H9 (cell line): Measurements from ENCODE around the gene AGTPBP1. TPM values are rescaled to one million over a fixed set of nuclear protein-coding genes. Genes with fewer than 3 reads are reported as not detected.

Experiments
- DNase-seq: peaks from one replicate; pipeline ENCODE4 v3.0.0-alpha.2; 2017
- H2AFZ ChIP-seq: one replicate; pipeline ENCODE4 v1.6.1; 2013; ENCODE audit warnings: mild to moderate bottlenecking, low read length, control low read depth, moderate library complexity
- H2AK5ac ChIP-seq: 2 replicates; pipeline ENCODE4 v1.6.1; 2013; ENCODE audit warnings: low read length, control low read depth, mixed read lengths; ENCODE audit not compliant: insufficient read length
- H2BK120ac ChIP-seq: one replicate; pipeline ENCODE4 v1.6.1; 2013; ENCODE audit warnings: low read depth, mild to moderate bottlenecking, low read length, control low read depth, inconsistent platforms; ENCODE audit not compliant: poor library complexity, severe bottlenecking
- H2BK12ac ChIP-seq: 2 replicates; pipeline ENCODE4 v1.6.1; 2013; ENCODE audit warnings: low read length, control low read depth, mixed read lengths, low read depth; ENCODE audit not compliant: insufficient read length
- H2BK15ac ChIP-seq: 2 replicates; pipeline ENCODE4 v1.6.1; 2013; ENCODE audit warnings: low read depth, low read length, control low read depth
- H2BK20ac ChIP-seq: one replicate; pipeline ENCODE4 v1.6.1; 2013; ENCODE audit warnings: low read depth, mild to moderate bottlenecking, low read length, control low read depth, inconsistent platforms; ENCODE audit not compliant: poor library complexity, severe bottlenecking
- H2BK5ac ChIP-seq: 2 replicates; pipeline ENCODE4 v1.6.1; 2013; ENCODE audit warnings: low read length, control low read depth, mixed read lengths; ENCODE audit not compliant: insufficient read length
- H3K14ac ChIP-seq: 2 replicates; pipeline ENCODE4 v1.6.1; 2013; ENCODE audit warnings: low read length, control low read depth; ENCODE audit not compliant: insufficient read depth
- H3K18ac ChIP-seq: 2 replicates; pipeline ENCODE4 v1.6.1; 2013; ENCODE audit warnings: low read depth, mild to moderate bottlenecking, mixed read lengths, low read length, control low read depth; ENCODE audit not compliant: insufficient read length
- H3K23ac ChIP-seq: 2 replicates; pipeline ENCODE4 v1.6.1; 2013; ENCODE audit warnings: low read length, control low read depth, mixed read lengths, low read depth; ENCODE audit not compliant: insufficient read length
- H3K23me2 ChIP-seq: 2 replicates; pipeline ENCODE4 v1.6.1; 2013; ENCODE audit warnings: low read depth, mild to moderate bottlenecking, mixed read lengths, low read length, control low read depth; ENCODE audit not compliant: insufficient read length, poor library complexity, severe bottlenecking
- H3K27ac ChIP-seq: 2 replicates; pipeline ENCODE4 v1.5.1; 2013; ENCODE audit warnings: low read length, control low read depth, mixed read lengths, low read depth; ENCODE audit not compliant: insufficient read length
- H3K27me3 ChIP-seq: 2 replicates; pipeline ENCODE4 v1.6.1; 2013; ENCODE audit warnings: low read length, control low read depth, inconsistent platforms; ENCODE audit not compliant: insufficient read depth
- H3K4ac ChIP-seq: 2 replicates; pipeline ENCODE4 v1.6.1; 2013; ENCODE audit warnings: low read depth, mild to moderate bottlenecking, control low read depth, inconsistent platforms, low read length, moderate library complexity
- H3K4me1 ChIP-seq: 2 replicates; pipeline ENCODE4 v1.6.1; 2013; ENCODE audit warnings: low read length, control low read depth, inconsistent platforms; ENCODE audit not compliant: insufficient read depth
- H3K4me2 ChIP-seq: 2 replicates; pipeline ENCODE4 v1.6.1; 2013; ENCODE audit warnings: low read length, control low read depth, mixed read lengths; ENCODE audit not compliant: insufficient read length, insufficient read depth
- H3K56ac ChIP-seq: 2 replicates; pipeline ENCODE4 v1.6.1; 2013; ENCODE audit warnings: low read depth, mild to moderate bottlenecking, mixed read lengths, low read length, control low read depth; ENCODE audit not compliant: insufficient read length
- H3K79me1 ChIP-seq: 2 replicates; pipeline ENCODE4 v1.6.1; 2013; ENCODE audit warnings: low read depth, mild to moderate bottlenecking, moderate library complexity, low read length, control low read depth, inconsistent platforms; ENCODE audit not compliant: insufficient read depth, poor library complexity, severe bottlenecking
- H3K79me2 ChIP-seq: 2 replicates; pipeline ENCODE4 v1.6.1; 2013; ENCODE audit warnings: low read length, control low read depth, inconsistent platforms; ENCODE audit not compliant: insufficient read depth
- H3K9ac ChIP-seq: 2 replicates; pipeline ENCODE4 v1.6.1; 2013; ENCODE audit warnings: low read length, control low read depth, mixed read lengths; ENCODE audit not compliant: insufficient read length; ENCODE audit errors: extremely low read depth
- H3K9me3 ChIP-seq: one replicate; pipeline ENCODE4 v1.6.1; 2013; ENCODE audit warnings: low read depth, low read length, inconsistent platforms; ENCODE audit not compliant: control insufficient read depth
- H3T11ph ChIP-seq: one replicate; pipeline ENCODE4 v1.6.1; 2013; ENCODE audit warnings: mild to moderate bottlenecking, low read length, control low read depth, inconsistent platforms
- H4K20me1 ChIP-seq: one replicate; pipeline ENCODE4 v1.6.1; 2013; ENCODE audit not compliant: control insufficient read depth, insufficient read length, insufficient read depth
- H4K5ac ChIP-seq: 2 replicates; pipeline ENCODE4 v1.6.1; 2013; ENCODE audit warnings: low read depth, mild to moderate bottlenecking, mixed read lengths, low read length, control low read depth; ENCODE audit not compliant: insufficient read length
- H4K8ac ChIP-seq: replicated peaks from 2 replicates; pipeline ENCODE4 v1.6.1; 2013; ENCODE audit warnings: low read length, control low read depth, mixed read lengths, low read depth; ENCODE audit not compliant: insufficient read length
- H4K91ac ChIP-seq: 2 replicates; pipeline ENCODE4 v1.6.1; 2013; ENCODE audit warnings: low read depth, mild to moderate bottlenecking, moderate library complexity, mixed read lengths, low read length, control low read depth; ENCODE audit not compliant: insufficient read length
- H3K27ac Mint-ChIP-seq, 3 experiments: 2 replicates in 2 of 3; 3 replicates in 1 of 3; pipeline ENCODE4 v1.8.0; 2020 to 2021; ENCODE audit warnings: mixed read lengths in 3 of 3, mild to moderate bottlenecking in 1 of 3, moderate library complexity in 1 of 3
- H3K27me3 Mint-ChIP-seq: 2 replicates; pipeline ENCODE4 v1.8.0; 2021; ENCODE audit warnings: low read depth, mild to moderate bottlenecking, moderate library complexity, mixed read lengths
- H3K36me3 Mint-ChIP-seq, 3 experiments: 2 replicates in 2 of 3; 3 replicates in 1 of 3; pipeline ENCODE4 v1.8.0; 2020 to 2021; ENCODE audit warnings: low read depth in 3 of 3, mixed read lengths in 3 of 3; ENCODE audit not compliant: insufficient read depth in 1 of 3
- H3K4me1 Mint-ChIP-seq, 2 experiments: 2 replicates each; pipeline ENCODE4 v1.8.0; 2020; ENCODE audit warnings: mixed read lengths in 2 of 2
- H3K4me3 Mint-ChIP-seq, 2 experiments: 2 replicates in 1 of 2; 3 replicates in 1 of 2; pipeline ENCODE4 v1.8.0; 2020 to 2021; ENCODE audit warnings: mild to moderate bottlenecking in 2 of 2, mixed read lengths in 2 of 2, moderate library complexity in 1 of 2
- H3K9me3 Mint-ChIP-seq, 2 experiments: 2 replicates in 1 of 2; 3 replicates in 1 of 2; pipeline ENCODE4 v1.8.0; 2020; ENCODE audit warnings: mild to moderate bottlenecking in 2 of 2, mixed read lengths in 2 of 2, moderate library complexity in 1 of 2
- CTCF ChIP-seq: fragments of 200-600 bp; sonication (generic); conservative IDR thresholded peaks from 3 replicates; pipeline ENCODE4 v1.8.0; 2021; ENCODE audit warnings: antibody characterized with exemption, mild to moderate bottlenecking
- WGBS: extraction: QIAGEN DNeasy Blood & Tissue Kit; methylation state at CpG from one replicate; pipeline ENCODE4 v1.1.7; 2013; ENCODE audit warnings: missing lambda C conversion rate, low lambda C conversion rate, mixed read lengths; ENCODE audit not compliant: insufficient read length; ENCODE audit errors: extremely low coverage; 5-methylcytosine and 5-hydroxymethylcytosine counted together
- total RNA-seq: library from RNA; stranded (reverse); gene quantifications from 2 replicates; pipeline ENCODE4 v1.2.1, GENCODE V29; 2021

Gene AGTPBP1
- total RNA-seq, 1 experiment from 2014 or later = 53.1 TPM

GRCh38 chr9:85516976-85517637, 224.6 kb downstream of the AGTPBP1 start:
- Histone ChIP-seq H4K8ac (no peak overlapping the region), H3K79me2 (no peaks in the 10 kb centered on the region), H3K27ac (no peak overlapping the region), H3T11ph (no peak overlapping the region), H3K4ac (no peak overlapping the region), H4K91ac (no peak overlapping the region), H2BK15ac (no peak overlapping the region), H2AFZ (no peak overlapping the region), H3K27me3 (no peaks in the 10 kb centered on the region; the same call in 1 of the 2 replicates), H3K9me3 (no peaks in the 10 kb centered on the region), H3K9ac (no peak overlapping the region), H3K14ac (0 out of 2 replicates have a peak overlapping the region, but pooled peaks have one; percentile 42), H2AK5ac (no peak overlapping the region), H3K18ac (no peak overlapping the region), H2BK5ac (no peak overlapping the region), H2BK12ac (no peak overlapping the region), H3K23me2 (no peaks in the 10 kb centered on the region), H4K20me1 (no peaks in the 10 kb centered on the region), H3K56ac (no peak overlapping the region), H2BK120ac (no peak overlapping the region), H2BK20ac (no peak overlapping the region), H3K4me2 (no peak overlapping the region), H4K5ac (no peak overlapping the region), H3K4me1 (no peaks in the 10 kb centered on the region), H3K23ac (no peak overlapping the region), H3K79me1 (no peaks in the 10 kb centered on the region)
- peaks cover 5 to 6% of the 10 kb centered on the region in 2 experiments for H3K4me1 Mint-ChIP-seq
- no peaks in the 10 kb centered on the region; a peak in 1 of 7 replicates for H3K36me3 Mint-ChIP-seq
- no peak for DNase-seq
- peaks cover 13% of the 10 kb centered on the region for H3K27me3 Mint-ChIP-seq
- H3K9me3 Mint-ChIP-seq = no peaks in the 10 kb centered on the region; a peak in 1 of 5 replicates
- no peak overlapping the region for H3K27ac Mint-ChIP-seq
- no peak for TF ChIP-seq CTCF
- no peak overlapping the region for H3K4me3 Mint-ChIP-seq
- no CpG with 5 or more reads among the region's 6 CpGs for WGBS
